Measurements from ENCODE around the gene RUNX3.
A peak's percentile ranks its signal among the peaks of the same experiment; 100 is the strongest.

RUNX3 gene

DNA sequence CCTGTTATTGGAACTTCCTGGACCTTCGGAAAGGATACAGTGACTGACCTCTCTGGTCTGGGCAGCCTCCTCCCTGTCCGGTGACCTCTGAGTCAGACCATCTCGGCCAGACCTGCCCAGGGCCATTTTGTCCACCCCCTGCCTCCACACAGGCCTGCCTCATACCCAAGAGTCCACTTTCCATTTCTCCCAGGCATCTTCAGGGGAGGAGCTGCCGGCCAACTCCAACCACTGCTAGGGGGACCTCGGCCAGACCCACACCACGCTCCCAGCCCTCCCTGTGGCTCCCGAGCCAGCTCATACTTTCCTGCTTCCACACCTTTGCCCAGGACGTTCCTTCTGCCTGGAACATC is 29.5 kb upstream of the RUNX3 start:
- Histone ChIP-seq H3F3A (ENCODE audit: low read depth) (no peaks in the 10 kb centered on the region), H2AFZ (ENCODE audit: low read length) (no peak overlapping the region), H4K20me1 (ENCODE audit: insufficient read depth, low read length, poor library complexity, severe bottlenecking) (peaks cover 18% of the 10 kb centered on the region), H3K9me2 (replicated peaks; ENCODE audit: low read depth, low read length) (no peaks in the 10 kb centered on the region), H3K9ac (ENCODE audit: low read depth, low read length, poor library complexity, severe bottlenecking) (no peak overlapping the region), H3K79me2 (ENCODE audit: insufficient read depth, low read length) (peaks cover 100% of the 10 kb centered on the region), H3K4me2 (ENCODE audit: low read depth, low read length, poor library complexity, severe bottlenecking) (peak overlapping the region; percentile 89), H3K27me3 (ENCODE audit: insufficient read depth, low read length, poor library complexity, severe bottlenecking) (no peaks in the 10 kb centered on the region), H3K9me3 (ENCODE audit: insufficient read depth, low read depth, low read length) (no peaks in the 10 kb centered on the region), H3K4me1 (ENCODE audit: insufficient read depth, low read length, poor library complexity, severe bottlenecking) (peaks cover 85% of the 10 kb centered on the region), H3K4me3 (ENCODE audit: low read length, poor library complexity, severe bottlenecking) (peak overlapping the region; percentile 72), H3K36me3 (ENCODE audit: insufficient read depth, low read length) (no peaks in the 10 kb centered on the region)
- TF ChIP-seq EZH2phosphoT487 (IDR thresholded peaks at IDR 0.05; ENCODE audit: borderline replicate concordance) (no peak), CTCF (conservative IDR thresholded peaks at IDR 0.05; ENCODE audit: low read length) (no peak)

DNA sequence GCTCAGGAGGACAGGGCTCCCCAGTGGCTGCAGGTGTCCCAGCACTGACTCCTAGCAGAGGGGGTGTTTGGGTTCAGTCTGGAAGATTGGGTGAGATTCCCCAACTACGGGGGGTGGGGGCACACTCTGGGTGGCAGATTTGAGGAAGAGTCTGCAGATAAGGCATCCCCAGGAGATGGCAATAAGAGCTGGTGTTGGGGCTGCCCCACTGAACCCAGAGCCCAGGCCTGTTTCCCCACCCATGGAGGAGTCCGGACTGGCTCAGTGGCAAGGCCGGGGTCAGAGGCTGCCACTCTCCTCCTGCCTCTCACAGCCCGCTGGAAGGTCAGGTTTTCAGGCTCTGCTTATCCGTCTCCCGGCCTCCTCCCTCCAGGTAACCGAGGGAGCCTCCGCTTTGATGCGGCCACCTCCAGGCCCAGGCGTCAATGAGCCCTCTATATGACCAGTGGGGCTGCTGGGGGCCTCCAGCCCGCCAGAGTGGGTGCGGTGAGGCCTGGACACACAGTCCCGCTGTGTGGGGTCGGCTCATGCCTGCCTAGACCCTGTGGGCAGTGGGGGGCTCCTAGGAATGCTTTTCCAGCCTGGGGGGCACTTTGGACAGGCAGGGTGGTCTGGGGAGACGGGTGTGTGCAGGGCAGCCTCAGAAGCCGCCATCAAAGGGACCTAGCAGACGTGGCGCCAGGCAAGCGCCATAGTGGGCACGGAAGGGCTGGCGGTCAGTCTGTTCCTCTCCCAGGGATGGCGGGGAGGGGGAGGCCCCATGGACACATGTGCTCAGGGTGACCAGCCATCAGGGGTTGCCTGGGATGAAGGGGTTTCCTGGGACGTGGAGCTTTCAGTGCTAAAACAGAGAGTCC is 28.9 kb upstream of the RUNX3 start:
- no peak overlapping the region for H2AFZ ChIP-seq (ENCODE audit: low read length)
- no peaks in the 10 kb centered on the region for H3K9me2 ChIP-seq (replicated peaks; ENCODE audit: low read depth, low read length)
- TF ChIP-seq CTCF (conservative IDR thresholded peaks at IDR 0.05; ENCODE audit: low read length) (no peak), EZH2phosphoT487 (IDR thresholded peaks at IDR 0.05; ENCODE audit: borderline replicate concordance) (no peak)
- peak overlapping the region; percentile 89 for H3K4me2 ChIP-seq (ENCODE audit: low read depth, low read length, poor library complexity, severe bottlenecking)
- H4K20me1 ChIP-seq (ENCODE audit: insufficient read depth, low read length, poor library complexity, severe bottlenecking) = peaks cover 23% of the 10 kb centered on the region
- H3K79me2 ChIP-seq (ENCODE audit: insufficient read depth, low read length) = peaks cover 100% of the 10 kb centered on the region
- H3F3A ChIP-seq (ENCODE audit: low read depth) = peaks cover 3% of the 10 kb centered on the region; the same call in 1 of the 2 replicates
- H3K27me3 ChIP-seq (ENCODE audit: insufficient read depth, low read length, poor library complexity, severe bottlenecking) = no peaks in the 10 kb centered on the region
- no peaks in the 10 kb centered on the region for H3K36me3 ChIP-seq (ENCODE audit: insufficient read depth, low read length)
- no peaks in the 10 kb centered on the region for H3K9me3 ChIP-seq (ENCODE audit: insufficient read depth, low read depth, low read length)
- H3K4me3 ChIP-seq (ENCODE audit: low read length, poor library complexity, severe bottlenecking) = no peak overlapping the region
- peak overlapping the region; percentile 18 for H3K9ac ChIP-seq (ENCODE audit: low read depth, low read length, poor library complexity, severe bottlenecking)
- peaks cover 85% of the 10 kb centered on the region for H3K4me1 ChIP-seq (ENCODE audit: insufficient read depth, low read length, poor library complexity, severe bottlenecking)

DNA sequence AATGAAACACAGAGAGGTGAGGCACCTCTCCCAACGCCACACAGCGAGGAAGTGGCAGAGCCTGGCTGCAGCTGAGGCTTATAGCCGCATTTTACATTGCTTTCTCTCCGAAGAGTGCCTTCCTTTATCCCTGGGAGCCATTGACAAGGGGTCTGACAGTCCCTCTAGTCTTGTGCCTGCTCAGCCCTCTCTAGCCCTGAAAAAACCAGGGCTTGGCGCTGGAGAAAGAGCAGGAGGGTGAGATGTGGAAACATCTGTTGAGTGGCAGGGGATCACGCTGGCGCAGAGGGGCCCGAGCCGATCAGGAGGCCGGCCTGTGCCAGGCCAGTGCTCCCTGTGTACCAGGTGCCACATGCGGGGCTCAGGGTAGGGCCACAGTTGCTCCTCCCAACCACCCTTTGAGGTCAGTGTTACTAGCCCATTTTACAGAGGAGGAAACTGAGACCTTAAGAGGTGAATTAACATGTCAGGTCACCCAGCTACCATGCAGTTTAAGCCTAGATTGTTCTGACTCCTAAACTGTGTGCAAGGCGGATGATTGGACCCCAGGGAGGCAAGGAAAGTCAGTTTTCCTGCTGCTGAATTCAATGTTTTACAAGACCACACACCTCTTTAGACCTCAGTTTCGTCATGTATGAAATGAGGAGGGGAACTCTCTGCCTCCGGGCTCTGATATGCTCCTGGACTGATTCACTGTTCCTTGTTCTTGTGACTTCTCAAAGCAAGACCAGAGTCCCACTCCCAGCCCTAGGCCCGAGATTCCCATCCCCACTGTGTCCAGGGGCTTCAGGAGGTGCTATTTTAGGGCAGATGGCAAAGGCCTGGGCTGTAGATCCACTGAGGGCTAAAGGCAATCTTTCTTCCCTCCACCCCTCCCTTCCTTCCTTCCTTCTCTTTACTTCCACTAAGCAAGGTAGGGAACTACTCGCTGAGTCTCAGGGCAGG is 28.0 kb upstream of the RUNX3 start:
- Histone ChIP-seq H3K4me3 (ENCODE audit: low read length, poor library complexity, severe bottlenecking) (no peak overlapping the region), H3K9me3 (ENCODE audit: insufficient read depth, low read depth, low read length) (no peaks in the 10 kb centered on the region)
- TF ChIP-seq CTCF (conservative IDR thresholded peaks at IDR 0.05; ENCODE audit: low read length) (no peak), EZH2phosphoT487 (IDR thresholded peaks at IDR 0.05; ENCODE audit: borderline replicate concordance) (no peak)

More for the DNA sequence above, 28.0 kb upstream of the RUNX3 start:
- Histone ChIP-seq H3K27me3 (ENCODE audit: insufficient read depth, low read length, poor library complexity, severe bottlenecking) (no peaks in the 10 kb centered on the region), H3F3A (ENCODE audit: low read depth) (peaks cover 3% of the 10 kb centered on the region; the same call in 1 of the 2 replicates), H3K79me2 (ENCODE audit: insufficient read depth, low read length) (peaks cover 99% of the 10 kb centered on the region), H2AFZ (ENCODE audit: low read length) (no peak overlapping the region), H3K4me1 (ENCODE audit: insufficient read depth, low read length, poor library complexity, severe bottlenecking) (peaks cover 81% of the 10 kb centered on the region), H4K20me1 (ENCODE audit: insufficient read depth, low read length, poor library complexity, severe bottlenecking) (peaks cover 22% of the 10 kb centered on the region), H3K9ac (ENCODE audit: low read depth, low read length, poor library complexity, severe bottlenecking) (peak overlapping the region; percentile 18), H3K9me2 (replicated peaks; ENCODE audit: low read depth, low read length) (no peaks in the 10 kb centered on the region), H3K36me3 (ENCODE audit: insufficient read depth, low read length) (no peaks in the 10 kb centered on the region), H3K4me2 (ENCODE audit: low read depth, low read length, poor library complexity, severe bottlenecking) (peak overlapping the region; percentile 89)
